Caco-2 (cell line): Measurements from ENCODE around the gene RBM25. TPM values are rescaled to one million over a fixed set of nuclear protein-coding genes. Genes with fewer than 3 reads are reported as not detected.

Experiments
- BruUV-seq: library from RNA; stranded (reverse); fragments of 400-500 nt; replicated peaks from 2 replicates; lab custom pipeline; 2021; lab: Mats Ljungman, UMichigan
- CTCF ChIA-PET: fragments of 300-600 bp; sonication (Branson Sonifier 250); formaldehyde crosslinking; loops from one replicate; lab custom pipeline; 2022; ENCODE audit warnings: antibody characterized with exemption; lab: Charles Lee
- POLR2A ChIA-PET: fragments of 300-600 bp; sonication (Branson Sonifier 250); formaldehyde crosslinking; loops from one replicate; lab custom pipeline; 2022; ENCODE audit warnings: antibody characterized with exemption; lab: Charles Lee
- DNase-seq, 2 experiments: peaks; one replicate each; pipeline versions ENCODE4 v3.0.0 to v3.0.0-alpha.2; 2020 to 2022
- H3K27me3 ChIP-seq: replicated peaks from 2 replicates; pipeline ENCODE4 v1.6.0; 2011; ENCODE audit warnings: low read length; ENCODE audit not compliant: control insufficient read depth, insufficient read depth
- H3K36me3 ChIP-seq: 2 replicates; pipeline ENCODE4 v1.5.1; 2011; ENCODE audit warnings: low read length; ENCODE audit not compliant: control insufficient read depth, insufficient read depth
- H3K4me1 ChIP-seq: fragments of 250-450 bp; sonication (Bioruptor Pico); 2 replicates; pipeline ENCODE4 v1.5.1; 2020; ENCODE audit warnings: mild to moderate bottlenecking
- H3K4me3 ChIP-seq: 2 replicates; pipeline ENCODE4 v1.5.1; 2011; ENCODE audit warnings: low read depth, mild to moderate bottlenecking, control low read depth, low read length
- H3K9me3 ChIP-seq: fragments of 250-450 bp; sonication (Bioruptor Pico); 2 replicates; pipeline ENCODE4 v1.5.1; 2020; ENCODE audit warnings: mild to moderate bottlenecking, moderate library complexity
- H3K27ac Mint-ChIP-seq: one replicate; pipeline ENCODE4 v1.8.0; 2022; ENCODE audit warnings: mixed read lengths; ENCODE audit not compliant: unreplicated experiment
- H3K27me3 Mint-ChIP-seq: one replicate; pipeline ENCODE4 v1.8.0; 2022; ENCODE audit warnings: mixed read lengths; ENCODE audit not compliant: insufficient read depth, unreplicated experiment
- H3K36me3 Mint-ChIP-seq: one replicate; pipeline ENCODE4 v1.8.0; 2022; ENCODE audit warnings: mild to moderate bottlenecking, mixed read lengths; ENCODE audit not compliant: insufficient read depth, unreplicated experiment
- H3K4me1 Mint-ChIP-seq: one replicate; pipeline ENCODE4 v1.8.0; 2022; ENCODE audit warnings: low read depth, mixed read lengths; ENCODE audit not compliant: unreplicated experiment
- H3K4me3 Mint-ChIP-seq: one replicate; pipeline ENCODE4 v1.8.0; 2022; ENCODE audit warnings: mild to moderate bottlenecking, moderate library complexity, mixed read lengths; ENCODE audit not compliant: unreplicated experiment
- H3K9me3 Mint-ChIP-seq: one replicate; pipeline ENCODE4 v1.8.0; 2022; ENCODE audit warnings: mixed read lengths; ENCODE audit not compliant: unreplicated experiment
- intact Hi-C: fragments of 100-400 bp; cut with micrococcal nuclease; formaldehyde crosslinking; loops from one replicate; pipeline ENCODE4 v1.10.0; 2022; ENCODE audit not compliant: unreplicated experiment
- total RNA-seq: library from RNA; stranded (reverse); gene quantifications from 2 replicates; pipeline ENCODE4 v1.2.3, GENCODE V29; 2022
- TF ChIP-seq, protein P1 (sequence below), 2 experiments: fragments of 200-600 bp in 1 of 2; IDR thresholded peaks; 1 replicate in 1 of 2; 2 replicates in 1 of 2; pipeline versions ENCODE4 v1.5.1 to v1.8.0; 2011 to 2022; ENCODE audit warnings: antibody characterized with exemption in 1 of 2, control low read depth in 1 of 2, inconsistent platforms in 1 of 2, low read depth in 1 of 2, low read length in 1 of 2, mild to moderate bottlenecking in 1 of 2, moderate library complexity in 1 of 2; ENCODE audit not compliant: insufficient read depth in 1 of 2, severe bottlenecking in 1 of 2, unreplicated experiment in 1 of 2

Gene RBM25
- total RNA-seq, 1 experiment from 2014 or later: 89.3 TPM

DNA sequence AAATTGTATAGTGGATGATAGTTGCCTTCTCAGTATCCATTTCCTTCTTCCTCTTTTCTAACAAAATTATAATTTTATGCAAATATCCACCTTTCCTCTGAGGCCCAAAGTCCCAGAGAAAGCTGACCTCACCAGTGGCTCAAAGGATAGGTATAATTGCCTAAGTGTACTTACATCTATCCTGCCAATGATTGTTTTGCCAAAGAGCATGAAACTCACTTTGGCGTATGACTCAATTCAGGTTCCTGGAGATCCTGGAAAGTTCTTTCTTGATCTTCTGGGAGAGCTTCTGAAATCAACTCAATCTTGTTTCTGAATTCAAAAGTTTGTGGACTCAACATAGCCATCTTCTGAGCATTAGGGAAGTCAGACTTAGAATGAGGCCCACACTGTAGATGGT, 10.5 kb upstream of the RBM25 start:
- no peak for DNase-seq
- Mint-ChIP-seq H3K9me3 (no peaks in the 10 kb centered on the region), H3K27ac (no peak overlapping the region), H3K27me3 (no peaks in the 10 kb centered on the region), H3K4me1 (peaks cover 7% of the 10 kb centered on the region), H3K4me3 (no peak overlapping the region), H3K36me3 (no peaks in the 10 kb centered on the region)
- Histone ChIP-seq H3K4me1 (no peaks in the 10 kb centered on the region), H3K36me3 (no peaks in the 10 kb centered on the region), H3K9me3 (no peaks in the 10 kb centered on the region), H3K4me3 (no peak overlapping the region), H3K27me3 (no peaks in the 10 kb centered on the region)
- POLR2A ChIA-PET: no interaction called here
- intact Hi-C loops: no loop called here
- CTCF ChIA-PET: no interaction called here
- no TSS peak for BruUV-seq
- TF ChIP-seq, protein P1, sequence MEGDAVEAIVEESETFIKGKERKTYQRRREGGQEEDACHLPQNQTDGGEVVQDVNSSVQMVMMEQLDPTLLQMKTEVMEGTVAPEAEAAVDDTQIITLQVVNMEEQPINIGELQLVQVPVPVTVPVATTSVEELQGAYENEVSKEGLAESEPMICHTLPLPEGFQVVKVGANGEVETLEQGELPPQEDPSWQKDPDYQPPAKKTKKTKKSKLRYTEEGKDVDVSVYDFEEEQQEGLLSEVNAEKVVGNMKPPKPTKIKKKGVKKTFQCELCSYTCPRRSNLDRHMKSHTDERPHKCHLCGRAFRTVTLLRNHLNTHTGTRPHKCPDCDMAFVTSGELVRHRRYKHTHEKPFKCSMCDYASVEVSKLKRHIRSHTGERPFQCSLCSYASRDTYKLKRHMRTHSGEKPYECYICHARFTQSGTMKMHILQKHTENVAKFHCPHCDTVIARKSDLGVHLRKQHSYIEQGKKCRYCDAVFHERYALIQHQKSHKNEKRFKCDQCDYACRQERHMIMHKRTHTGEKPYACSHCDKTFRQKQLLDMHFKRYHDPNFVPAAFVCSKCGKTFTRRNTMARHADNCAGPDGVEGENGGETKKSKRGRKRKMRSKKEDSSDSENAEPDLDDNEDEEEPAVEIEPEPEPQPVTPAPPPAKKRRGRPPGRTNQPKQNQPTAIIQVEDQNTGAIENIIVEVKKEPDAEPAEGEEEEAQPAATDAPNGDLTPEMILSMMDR (IDR thresholded peaks at IDR 0.05; ENCODE audit: insufficient read depth in 1 of 2, low read depth in 1 of 2, low read length in 1 of 2, severe bottlenecking in 1 of 2, unreplicated experiment in 1 of 2): no peak

DNA sequence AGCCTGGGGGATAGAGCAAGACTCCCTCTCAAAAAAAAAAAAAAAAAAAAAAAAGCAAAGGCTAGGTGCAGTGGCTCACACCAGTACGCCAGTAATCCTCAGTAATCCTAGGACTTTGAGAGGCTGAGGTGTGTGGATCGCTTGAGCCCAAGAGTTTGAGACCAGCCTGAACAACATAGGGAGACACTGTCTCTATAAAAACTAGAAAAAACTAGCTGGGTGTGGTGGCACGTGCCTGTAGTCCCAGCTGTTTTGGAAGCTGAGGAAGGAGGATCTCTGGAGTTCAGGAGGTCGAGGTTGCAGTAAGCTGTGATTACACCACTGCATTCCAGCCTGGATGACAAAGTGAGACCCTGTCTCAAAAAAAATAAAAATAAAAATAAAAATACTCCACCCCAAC, 8.9 kb upstream of the RBM25 start:
- no peak overlapping the region for H3K4me3 Mint-ChIP-seq
- no peaks in the 10 kb centered on the region for H3K27me3 Mint-ChIP-seq
- H3K4me1 ChIP-seq: no peaks in the 10 kb centered on the region
- H3K4me1 Mint-ChIP-seq: peaks cover 7% of the 10 kb centered on the region
- ChIA-PET CTCF (interaction anchor here (0.6 kb wide), 1 partner anchor 81 kb away, joined by 3 read pairs; no protein-coding TSS in a partner anchor), POLR2A (interaction anchor here (0.6 to 0.9 kb wide), 2 partner anchors 9 to 29 kb away, joined by 5 read pairs; partner anchors contain the start of gene RBM25)
- H3K36me3 Mint-ChIP-seq: no peaks in the 10 kb centered on the region
- BruUV-seq: no TSS peak
- H3K27me3 ChIP-seq: no peaks in the 10 kb centered on the region
- peak in 1 of 2 experiments; percentile 9 for DNase-seq
- no peaks in the 10 kb centered on the region for H3K9me3 ChIP-seq
- no peaks in the 10 kb centered on the region for H3K9me3 Mint-ChIP-seq
- no peak overlapping the region for H3K4me3 ChIP-seq
- intact Hi-C loops: no loop called here
- no peaks in the 10 kb centered on the region for H3K36me3 ChIP-seq
- TF ChIP-seq, protein P1 (IDR thresholded peaks at IDR 0.05; ENCODE audit: insufficient read depth in 1 of 2, low read depth in 1 of 2, low read length in 1 of 2, severe bottlenecking in 1 of 2, unreplicated experiment in 1 of 2): no peak
- no peak overlapping the region for H3K27ac Mint-ChIP-seq

DNA sequence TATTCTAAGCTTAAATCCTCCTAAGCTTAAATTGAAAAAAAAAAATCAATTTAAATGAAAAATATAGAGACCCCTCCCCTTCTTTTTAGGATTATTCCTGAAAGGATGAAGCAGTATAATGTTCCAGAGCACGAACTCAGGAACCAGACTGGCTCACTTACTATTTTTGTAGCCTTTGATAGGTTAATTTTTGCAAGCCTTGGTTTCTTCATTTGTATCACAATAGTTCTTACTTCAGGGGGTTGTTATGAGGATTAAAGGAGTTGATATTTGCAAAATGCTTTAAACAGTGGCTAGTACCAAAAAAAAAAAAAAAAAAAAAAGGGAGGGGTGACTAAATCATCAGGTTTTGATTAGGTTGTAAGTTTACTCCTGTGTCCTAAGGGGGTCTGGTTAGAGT, 3.1 kb upstream of the RBM25 start:
- Histone ChIP-seq H3K27me3 (no peaks in the 10 kb centered on the region), H3K4me3 (no peak overlapping the region), H3K9me3 (no peaks in the 10 kb centered on the region), H3K4me1 (peaks cover 10% of the 10 kb centered on the region; the same call in 1 of the 2 replicates), H3K36me3 (no peaks in the 10 kb centered on the region)
- TF ChIP-seq, protein P1 (IDR thresholded peaks at IDR 0.05; ENCODE audit: insufficient read depth in 1 of 2, low read depth in 1 of 2, low read length in 1 of 2, severe bottlenecking in 1 of 2, unreplicated experiment in 1 of 2): no peak
- no TSS peak for BruUV-seq
- DNase-seq: no peak
- Mint-ChIP-seq H3K4me1 (no peaks in the 10 kb centered on the region), H3K27me3 (no peaks in the 10 kb centered on the region), H3K9me3 (no peaks in the 10 kb centered on the region), H3K27ac (no peak overlapping the region), H3K4me3 (no peak overlapping the region), H3K36me3 (no peaks in the 10 kb centered on the region)
- ChIA-PET CTCF (no interaction called here), POLR2A (no interaction called here)
- intact Hi-C loops: no loop called here
